ENCODE results near the gene UBR4.
"Not testable (repeated sequence)": the region's sequence is repeated elsewhere in the genome, so short reads cannot be mapped to it uniquely, and the experiment has no call there.

The UBR4 gene

DNA sequence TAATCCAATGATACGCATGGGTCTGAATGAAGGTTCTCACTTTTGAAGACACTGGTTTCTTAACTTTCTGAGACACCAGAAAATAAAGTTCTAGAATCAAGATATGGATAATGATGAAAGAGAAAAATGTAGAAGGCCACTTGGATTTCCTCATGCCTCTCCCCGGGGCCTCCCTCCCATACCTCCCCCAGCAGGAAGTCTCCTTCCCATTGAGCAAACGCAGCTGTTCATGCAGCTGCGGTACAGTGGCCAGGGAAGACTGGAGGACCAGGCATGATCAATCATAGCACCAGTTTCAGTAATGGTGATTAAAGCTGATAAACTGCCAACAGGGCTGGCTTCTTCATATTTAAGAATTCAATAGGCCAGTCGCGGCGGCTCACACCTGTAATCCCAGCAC lies 10.9 kb upstream of the UBR4 start:
- Histone ChIP-seq H3K27ac (ENCODE audit: low read length) (no peak overlapping the region), H4K20me1 (ENCODE audit: insufficient read depth, low read length) (peaks cover 31% of the 10 kb centered on the region), H3K9ac (ENCODE audit: low read depth, low read length) (no peak overlapping the region), H3K4me2 (ENCODE audit: insufficient read depth, low read length) (no peak overlapping the region), H2AFZ (ENCODE audit: low read depth, low read length) (no peak overlapping the region), H3K4me1 (ENCODE audit: insufficient read depth, low read length) (no peaks in the 10 kb centered on the region), H3K79me2 (ENCODE audit: insufficient read depth, low read length) (peaks cover 43% of the 10 kb centered on the region), H3K4me3 (ENCODE audit: low read depth in 1 of 2, low read length in 2 of 2) (no peak overlapping the region), H3K27me3 (ENCODE audit: insufficient read depth, low read length, poor library complexity) (no peaks in the 10 kb centered on the region), H3K36me3 (ENCODE audit: insufficient read depth, low read length) (peaks cover 92% of the 10 kb centered on the region), H3K9me3 (ENCODE audit: insufficient read depth, low read length, severe bottlenecking) (no peaks in the 10 kb centered on the region)
- DNase-seq (no peak), ATAC-seq (ENCODE audit: insufficient read depth, low read depth) (no peak)
- no peak for TF ChIP-seq EZH2 (IDR thresholded peaks at IDR 0.05; ENCODE audit: borderline replicate concordance, low read depth, low read length, severe bottlenecking)
- TF ChIP-seq CTCF (IDR thresholded peaks at IDR 0.05; ENCODE audit: borderline replicate concordance, extremely low read depth, low read length, poor library complexity, severe bottlenecking) = no peak

GRCh38 chr1:19220080-19220846 lies 10.2 kb upstream of the UBR4 start:
- H3K27ac ChIP-seq (ENCODE audit: low read length) = no peak overlapping the region
- H3K36me3 ChIP-seq (ENCODE audit: insufficient read depth, low read length) = peaks cover 85% of the 10 kb centered on the region
- ATAC-seq (ENCODE audit: insufficient read depth, low read depth) (no peak), DNase-seq (no peak)
- no peak overlapping the region for H2AFZ ChIP-seq (ENCODE audit: low read depth, low read length)
- H3K9me3 ChIP-seq (ENCODE audit: insufficient read depth, low read length, severe bottlenecking) = no peaks in the 10 kb centered on the region
- H3K4me3 ChIP-seq (ENCODE audit: low read depth in 1 of 2, low read length in 2 of 2) = no peak overlapping the region
- H4K20me1 ChIP-seq (ENCODE audit: insufficient read depth, low read length) = peaks cover 33% of the 10 kb centered on the region
- TF ChIP-seq CTCF (IDR thresholded peaks at IDR 0.05; ENCODE audit: borderline replicate concordance, extremely low read depth, low read length, poor library complexity, severe bottlenecking) (no peak), EZH2 (IDR thresholded peaks at IDR 0.05; ENCODE audit: borderline replicate concordance, low read depth, low read length, severe bottlenecking) (no peak)
- H3K9ac ChIP-seq (ENCODE audit: low read depth, low read length) = no peak overlapping the region
- peaks cover 48% of the 10 kb centered on the region for H3K79me2 ChIP-seq (ENCODE audit: insufficient read depth, low read length)
- no peak overlapping the region for H3K4me2 ChIP-seq (ENCODE audit: insufficient read depth, low read length)
- H3K4me1 ChIP-seq (ENCODE audit: insufficient read depth, low read length) = no peaks in the 10 kb centered on the region
- H3K27me3 ChIP-seq (ENCODE audit: insufficient read depth, low read length, poor library complexity) = no peaks in the 10 kb centered on the region

- ATAC-seq (ENCODE audit: insufficient read depth, low read depth) (no peak), DNase-seq (no peak)
- H4K20me1 ChIP-seq (ENCODE audit: insufficient read depth, low read length) = peaks cover 33% of the 10 kb centered on the region
- no peak for TF ChIP-seq CTCF (IDR thresholded peaks at IDR 0.05; ENCODE audit: borderline replicate concordance, extremely low read depth, low read length, poor library complexity, severe bottlenecking)
- TF ChIP-seq EZH2 (IDR thresholded peaks at IDR 0.05; ENCODE audit: borderline replicate concordance, low read depth, low read length, severe bottlenecking) = no peak
- peaks cover 57% of the 10 kb centered on the region for H3K79me2 ChIP-seq (ENCODE audit: insufficient read depth, low read length)
- no peaks in the 10 kb centered on the region for H3K27me3 ChIP-seq (ENCODE audit: insufficient read depth, low read length, poor library complexity)
- H3K4me2 ChIP-seq (ENCODE audit: insufficient read depth, low read length) = no peak overlapping the region
- H3K27ac ChIP-seq (ENCODE audit: low read length) = no peak overlapping the region
- H3K4me3 ChIP-seq (ENCODE audit: low read depth in 1 of 2, low read length in 2 of 2) = no peak overlapping the region
- H2AFZ ChIP-seq (ENCODE audit: low read depth, low read length) = no peak overlapping the region
- peaks cover 78% of the 10 kb centered on the region for H3K36me3 ChIP-seq (ENCODE audit: insufficient read depth, low read length)
- H3K9ac ChIP-seq (ENCODE audit: low read depth, low read length) = no peak overlapping the region
- H3K4me1 ChIP-seq (ENCODE audit: insufficient read depth, low read length) = no peaks in the 10 kb centered on the region
- no peaks in the 10 kb centered on the region for H3K9me3 ChIP-seq (ENCODE audit: insufficient read depth, low read length, severe bottlenecking)
Observed at GRCh38 chr1:19219451-19219850, 9.4 kb upstream of the UBR4 start.

GRCh38 chr1:19216585-19216984 lies 6.5 kb upstream of the UBR4 start:
- Histone ChIP-seq H3K79me2 (ENCODE audit: insufficient read depth, low read length) (peaks cover 82% of the 10 kb centered on the region), H3K4me1 (ENCODE audit: insufficient read depth, low read length) (peaks cover 20% of the 10 kb centered on the region)
- not testable (repeated sequence) for H3K4me3 ChIP-seq (ENCODE audit: low read depth in 1 of 2, low read length in 2 of 2)

More at GRCh38 chr1:19216585-19216984, 6.5 kb upstream of the UBR4 start:
- not testable (repeated sequence) for H3K9me3 ChIP-seq (ENCODE audit: insufficient read depth, low read length, severe bottlenecking); H3K4me2 ChIP-seq (ENCODE audit: insufficient read depth, low read length); DNase-seq; ATAC-seq (ENCODE audit: insufficient read depth, low read depth); H2AFZ ChIP-seq (ENCODE audit: low read depth, low read length); H3K9ac ChIP-seq (ENCODE audit: low read depth, low read length); H3K27me3 ChIP-seq (ENCODE audit: insufficient read depth, low read length, poor library complexity); H3K27ac ChIP-seq (ENCODE audit: low read length)
- Histone ChIP-seq H3K36me3 (ENCODE audit: insufficient read depth, low read length) (peaks cover 74% of the 10 kb centered on the region), H4K20me1 (ENCODE audit: insufficient read depth, low read length) (peaks cover 32% of the 10 kb centered on the region; the same call in 1 of the 2 replicates)
